ENCODE results near the gene NSMF. TPM values are rescaled to one million over a fixed set of nuclear protein-coding genes. Genes with fewer than 3 reads are reported as not detected.

Gene NSMF
- total and polyA plus RNA-seq, 5 experiments from 2014 or later: 7.7 to 19.3 (median 14.7) TPM

- peaks cover 10 to 36% (median 26%) of the 10 kb centered on the region in 4 donors for H3K4me1 Mint-ChIP-seq
Measured at GRCh38 chr9:137445275-137445807, 13.8 kb downstream of the NSMF start.

GRCh38 chr9:137444106-137444790 is 14.9 kb downstream of the NSMF start:
- POLR2A ChIA-PET: interaction anchor here (0.7 to 0.8 kb wide), 3 partner anchors 9 to 192 kb away, joined by 3 read pairs; no protein-coding TSS in a partner anchor
- no peak overlapping the region for H3K27ac Mint-ChIP-seq
- H3K27me3 Mint-ChIP-seq: peaks cover 7 to 30% (median 10%) of the 10 kb centered on the region in 5 donors
- peaks cover 0 to 8% (median 0%) of the 10 kb centered on the region in 3 donors for H3K36me3 Mint-ChIP-seq
- ATAC-seq: no peak
- peaks cover 8 to 25% (median 22%) of the 10 kb centered on the region in 4 donors for H3K4me1 Mint-ChIP-seq
- no peak overlapping the region for H3K4me3 Mint-ChIP-seq
- H3K9me3 Mint-ChIP-seq: no peaks in the 10 kb centered on the region
- peak in 1 of 10 donors; percentile 56 for DNase-seq

More at GRCh38 chr9:137445275-137445807, 13.8 kb downstream of the NSMF start:
- ATAC-seq: peak; percentile 64 to 69
- Mint-ChIP-seq H3K9me3 (peaks cover 0 to 3% (median 0%) of the 10 kb centered on the region in 9 donors), H3K36me3 (peaks cover 0 to 18% (median 5%) of the 10 kb centered on the region in 3 donors), H3K27ac (peak overlapping the region in 3 of 10 donors; percentile 54 to 82 (median 69)), H3K4me3 (peak overlapping the region in 3 of 10 donors; percentile 0 to 48 (median 9)), H3K27me3 (peaks cover 4 to 26% (median 10%) of the 10 kb centered on the region in 5 donors)
- DNase-seq: peak; percentile 65 to 88 (median 77)
- POLR2A ChIA-PET: interaction anchor here (1.0 to 1.4 kb wide), 4 partner anchors 8 to 105 kb away, joined by 3 to 4 read pairs (median 4); partner anchors contain the start of gene PNPLA7

- peak overlapping the region; percentile 58 to 91 (median 78) for H3K4me3 Mint-ChIP-seq
Measured at GRCh38 chr9:137441935-137442321, 17.2 kb downstream of the NSMF start.

GRCh38 chr9:137441289-137441934 is 17.7 kb downstream of the NSMF start, which contains the start of gene ENTPD8:
TSS of gene ENTPD8 (minus strand) at chr9:137441357. CDS start at chr9:137438285, 3,072 bp downstream.
- H3K9me3 Mint-ChIP-seq: no peaks in the 10 kb centered on the region
- peaks cover 5 to 17% (median 16%) of the 10 kb centered on the region in 4 donors for H3K4me1 Mint-ChIP-seq
- POLR2A ChIA-PET: interaction anchor here (1.0 to 1.3 kb wide), 2 partner anchors 19 to 141 kb away, joined by 5 to 6 read pairs; partner anchors contain the start of genes EXD3 and NOXA1
- peak within 1 kb of the TSS in 2 of 10 donors; percentile 4 to 58 for H3K27ac Mint-ChIP-seq
- peak in 2 of 10 donors; percentile 22 to 64 for DNase-seq
- no peaks in the 10 kb centered on the region for H3K36me3 Mint-ChIP-seq
- peak within 1 kb of the TSS; percentile 58 to 91 (median 78) for H3K4me3 Mint-ChIP-seq
- ATAC-seq: peak in 1 of 2 donors; percentile 26
- H3K27me3 Mint-ChIP-seq: peaks cover 7 to 31% (median 10%) of the 10 kb centered on the region in 5 donors

More at GRCh38 chr9:137441935-137442321, 17.2 kb downstream of the NSMF start:
- DNase-seq: no peak
- peaks cover 7 to 31% (median 10%) of the 10 kb centered on the region in 5 donors for H3K27me3 Mint-ChIP-seq
- peaks cover 5 to 19% (median 17%) of the 10 kb centered on the region in 4 donors for H3K4me1 Mint-ChIP-seq
- POLR2A ChIA-PET: interaction anchor here (0.7 to 1.3 kb wide), 3 partner anchors 19 to 141 kb away, joined by 3 to 6 read pairs (median 5); partner anchors contain the start of genes EXD3 and NOXA1
- H3K27ac Mint-ChIP-seq: peak overlapping the region in 2 of 10 donors; percentile 4 to 58
- no peak for ATAC-seq
- H3K36me3 Mint-ChIP-seq: no peaks in the 10 kb centered on the region
- H3K9me3 Mint-ChIP-seq: no peaks in the 10 kb centered on the region

- Mint-ChIP-seq H3K27ac (peak overlapping the region in 1 of 10 donors; percentile 47), H3K4me3 (peak overlapping the region in 2 of 10 donors; percentile 45 to 59), H3K36me3 (no peaks in the 10 kb centered on the region), H3K4me1 (peaks cover 2 to 6% (median 4%) of the 10 kb centered on the region in 4 donors), H3K27me3 (peaks cover 7 to 25% (median 10%) of the 10 kb centered on the region in 5 donors), H3K9me3 (no peaks in the 10 kb centered on the region)
- DNase-seq (peak in 2 of 10 donors; percentile 4 to 38), ATAC-seq (no peak)
- POLR2A ChIA-PET: interaction anchor here (1.1 kb wide), 1 partner anchor 21 kb away, joined by 3 read pairs; no protein-coding TSS in a partner anchor
Measured at GRCh38 chr9:137439158-137439714, 19.9 kb downstream of the NSMF start.

- Mint-ChIP-seq H3K4me3 (no peak overlapping the region), H3K27me3 (peaks cover 7 to 22% (median 10%) of the 10 kb centered on the region in 5 donors), H3K27ac (no peak overlapping the region), H3K9me3 (no peaks in the 10 kb centered on the region), H3K36me3 (no peaks in the 10 kb centered on the region), H3K4me1 (peaks cover 2 to 6% (median 4%) of the 10 kb centered on the region in 4 donors)
- peak in 2 of 10 donors; percentile 2 to 38 for DNase-seq
- POLR2A ChIA-PET: interaction anchor here (1.1 kb wide), 1 partner anchor 22 kb away, joined by 3 read pairs; no protein-coding TSS in a partner anchor
- no peak for ATAC-seq
Measured at GRCh38 chr9:137438591-137439157, 20.5 kb downstream of the NSMF start.

GRCh38 chr9:137437691-137438590 is 21.2 kb downstream of the NSMF start:
- Mint-ChIP-seq H3K4me3 (no peak overlapping the region), H3K4me1 (peaks cover 2 to 6% (median 4%) of the 10 kb centered on the region in 4 donors), H3K9me3 (no peaks in the 10 kb centered on the region), H3K27me3 (peaks cover 7 to 15% (median 8%) of the 10 kb centered on the region in 5 donors), H3K36me3 (no peaks in the 10 kb centered on the region), H3K27ac (no peak overlapping the region)
- ATAC-seq (no peak), DNase-seq (peak in 1 of 10 donors; percentile 54)
- POLR2A ChIA-PET: interaction anchor here (1.1 kb wide), 1 partner anchor 23 kb away, joined by 3 read pairs; no protein-coding TSS in a partner anchor

GRCh38 chr9:137436761-137437600 is 22.2 kb downstream of the NSMF start:
- DNase-seq: peak in 1 of 10 donors; percentile 54
- peaks cover 2 to 4% (median 2%) of the 10 kb centered on the region in 4 donors for H3K4me1 Mint-ChIP-seq

GRCh38 chr9:137435980-137436760 is 23.0 kb downstream of the NSMF start:
- DNase-seq (peak in 1 of 10 donors; percentile 34), ATAC-seq (no peak)
- no peaks in the 10 kb centered on the region for H3K9me3 Mint-ChIP-seq
- no peaks in the 10 kb centered on the region for H3K36me3 Mint-ChIP-seq
- H3K27me3 Mint-ChIP-seq: peaks cover 0 to 6% (median 0%) of the 10 kb centered on the region in 5 donors
- H3K27ac Mint-ChIP-seq: no peak overlapping the region
- POLR2A ChIA-PET: interaction anchor here (0.6 to 0.7 kb wide), 2 partner anchors 9 to 211 kb away, joined by 4 to 5 read pairs; no protein-coding TSS in a partner anchor
- no peaks in the 10 kb centered on the region for H3K4me1 Mint-ChIP-seq
- H3K4me3 Mint-ChIP-seq: no peak overlapping the region

More at GRCh38 chr9:137436761-137437600, 22.2 kb downstream of the NSMF start:
- no peak for ATAC-seq
- H3K4me3 Mint-ChIP-seq: no peak overlapping the region
- peaks cover 2 to 8% (median 5%) of the 10 kb centered on the region in 5 donors for H3K27me3 Mint-ChIP-seq
- POLR2A ChIA-PET: interaction anchor here (0.6 to 0.7 kb wide), 2 partner anchors 8 to 211 kb away, joined by 4 to 5 read pairs; no protein-coding TSS in a partner anchor
- no peaks in the 10 kb centered on the region for H3K9me3 Mint-ChIP-seq
- no peak overlapping the region for H3K27ac Mint-ChIP-seq
- no peaks in the 10 kb centered on the region for H3K36me3 Mint-ChIP-seq

Data from naive thymus-derived CD8-positive, alpha-beta T cell (primary cell).